ENCODE measurements around the gene SGK2.

SGK2 gene

DNA sequence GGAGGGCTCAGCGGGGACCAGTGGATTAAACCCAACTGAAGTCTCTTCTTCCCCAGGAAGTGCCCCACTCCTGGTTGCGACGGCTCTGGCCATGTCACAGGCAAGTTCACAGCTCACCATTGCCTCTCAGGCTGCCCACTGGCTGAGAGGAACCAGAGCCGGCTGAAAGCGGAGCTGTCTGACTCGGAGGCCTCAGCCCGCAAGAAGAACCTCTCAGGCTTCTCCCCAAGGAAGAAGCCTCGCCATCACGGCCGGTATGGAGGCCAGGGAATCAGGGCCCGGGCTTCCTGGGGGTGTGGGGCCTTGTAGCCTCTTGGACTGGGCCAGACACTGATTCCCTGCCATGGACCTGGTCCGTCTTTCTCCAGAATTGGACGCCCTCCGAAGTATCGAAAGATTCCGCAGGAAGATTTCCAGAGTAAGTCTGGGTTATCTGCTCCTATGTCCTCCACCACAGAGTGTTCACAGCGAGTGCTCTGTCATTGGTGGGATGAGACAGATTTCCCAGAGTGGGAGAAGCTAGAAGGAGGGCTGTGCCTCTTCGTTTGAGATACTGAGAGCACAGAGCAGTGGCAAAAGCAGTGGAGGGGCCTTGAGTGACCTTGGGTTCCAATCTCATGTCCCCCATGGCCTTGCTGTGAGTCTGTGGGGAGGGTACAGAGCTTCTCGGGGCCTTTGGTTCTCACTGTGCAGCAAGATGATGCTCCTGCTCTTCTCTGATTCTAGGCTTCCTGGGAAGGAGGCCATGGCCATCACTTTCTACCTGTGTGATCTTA lies 22.6 kb upstream of the SGK2 start:
- DNase-seq (ENCODE audit: low read depth) = no peak

DNA sequence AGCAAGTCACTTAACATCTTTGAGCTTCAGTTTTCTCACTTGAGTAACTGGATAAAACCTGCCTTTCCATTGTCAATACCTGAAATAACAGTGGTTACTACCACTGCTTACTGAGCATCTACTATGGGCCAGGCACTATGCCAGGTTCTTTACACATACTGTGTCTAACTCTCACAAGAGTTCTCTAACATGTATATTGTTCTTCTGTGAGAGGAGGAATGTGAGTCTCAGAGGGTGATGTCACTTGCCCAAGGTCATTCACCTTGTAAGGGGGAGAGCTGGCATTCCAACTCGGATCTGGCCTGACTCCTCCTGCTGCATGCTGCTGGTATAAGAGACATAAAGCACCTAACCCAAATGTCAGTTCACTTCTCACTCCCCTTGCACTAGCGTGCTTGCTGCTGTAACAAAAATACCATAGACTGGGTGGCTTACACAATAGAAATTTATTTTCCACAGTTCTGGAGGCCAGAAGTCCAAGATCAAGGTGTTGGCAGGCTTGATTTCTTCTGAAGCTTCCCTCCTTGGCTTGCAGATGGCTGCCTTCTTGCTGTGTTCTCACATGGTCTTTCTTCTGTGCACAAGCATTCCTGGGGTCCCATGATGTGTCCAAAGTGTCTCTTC lies 21.9 kb upstream of the SGK2 start:
- no peak for DNase-seq (ENCODE audit: low read depth)

DNA sequence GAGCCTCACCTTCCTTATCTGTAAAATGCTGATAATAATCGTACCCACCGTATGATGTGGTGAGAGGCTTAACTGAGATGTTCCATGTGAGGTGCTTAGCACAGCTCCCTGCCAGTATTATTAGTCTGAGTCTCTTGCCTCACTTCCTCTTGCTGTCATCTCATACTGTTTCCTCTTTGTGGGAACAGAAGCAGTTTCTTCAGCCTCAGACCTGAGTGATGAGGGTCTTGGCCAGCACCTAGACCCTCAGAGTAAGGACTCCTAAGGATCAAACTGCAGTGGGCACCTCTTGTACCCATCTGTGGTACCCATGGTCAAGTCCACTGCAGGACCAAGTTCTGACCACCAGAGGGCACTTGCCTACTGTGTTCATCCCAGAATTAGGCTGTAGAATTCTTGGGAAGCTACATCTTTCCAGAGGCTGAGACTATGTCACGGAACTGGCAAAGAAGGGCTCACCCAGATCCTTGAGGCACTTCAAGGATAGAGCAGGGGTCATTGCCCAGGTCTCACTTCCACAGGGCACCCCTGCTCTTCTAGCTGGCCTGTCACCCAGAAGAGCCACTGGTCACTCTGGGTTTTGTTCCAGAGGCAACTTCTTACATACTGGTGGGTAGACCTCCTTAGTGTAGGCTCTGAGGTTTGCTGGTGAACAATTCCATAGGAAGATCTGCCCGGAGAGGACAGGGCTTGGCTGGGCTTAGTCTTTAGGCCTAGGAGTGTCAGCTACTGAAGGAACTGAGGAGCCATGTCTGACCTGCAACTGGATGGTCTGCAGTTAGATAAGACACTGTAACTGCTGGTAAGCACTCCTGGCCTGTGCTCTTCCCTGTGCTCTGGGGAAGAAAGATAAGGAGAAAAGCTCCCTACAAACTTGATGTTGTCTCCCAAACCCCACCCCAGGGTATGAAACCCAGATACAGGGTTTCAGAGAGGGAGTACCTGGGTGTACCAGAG lies 20.6 kb upstream of the SGK2 start:
- peak; percentile 47 for DNase-seq (ENCODE audit: low read depth)

DNA sequence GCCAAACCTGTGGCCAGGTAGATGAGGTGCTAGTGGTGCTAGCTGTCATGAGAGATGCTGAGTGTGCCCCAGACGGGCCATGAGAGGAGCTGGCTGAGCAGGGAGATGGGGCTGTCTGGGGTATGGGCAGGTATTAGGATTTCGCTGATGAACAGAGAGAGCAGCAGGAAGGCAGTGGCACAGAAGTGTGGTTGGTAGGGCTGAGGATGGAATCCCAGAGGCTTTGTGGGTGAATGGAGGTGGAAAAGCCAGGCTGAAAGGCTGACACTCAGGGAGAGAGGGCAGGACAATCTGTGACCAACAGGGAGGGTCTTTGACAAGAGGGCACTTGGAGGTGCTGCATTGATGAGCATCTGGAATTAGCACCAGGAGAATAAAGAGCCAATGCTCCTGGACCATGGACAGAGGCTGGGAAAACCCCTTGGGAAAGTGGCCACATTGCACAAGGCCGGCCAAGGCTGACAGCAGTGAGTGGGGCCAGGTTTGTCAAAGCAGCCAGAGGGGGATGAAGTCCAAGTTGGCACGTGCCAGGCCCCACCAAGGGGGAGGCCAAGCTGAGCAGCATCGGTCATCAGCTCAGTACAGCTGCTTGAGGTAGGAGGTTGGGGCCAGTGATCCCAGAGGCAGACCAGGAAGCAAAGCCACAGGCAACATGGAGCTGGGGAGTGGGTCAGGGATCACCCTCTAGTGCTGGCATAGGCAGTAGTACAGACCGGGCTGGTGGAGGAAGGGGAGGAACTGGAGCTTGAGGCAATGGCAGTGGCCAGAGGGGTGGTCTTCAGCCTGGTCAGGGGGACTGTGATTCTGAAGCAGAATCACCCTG lies 19.7 kb upstream of the SGK2 start:
- DNase-seq (ENCODE audit: low read depth) = no peak

DNA sequence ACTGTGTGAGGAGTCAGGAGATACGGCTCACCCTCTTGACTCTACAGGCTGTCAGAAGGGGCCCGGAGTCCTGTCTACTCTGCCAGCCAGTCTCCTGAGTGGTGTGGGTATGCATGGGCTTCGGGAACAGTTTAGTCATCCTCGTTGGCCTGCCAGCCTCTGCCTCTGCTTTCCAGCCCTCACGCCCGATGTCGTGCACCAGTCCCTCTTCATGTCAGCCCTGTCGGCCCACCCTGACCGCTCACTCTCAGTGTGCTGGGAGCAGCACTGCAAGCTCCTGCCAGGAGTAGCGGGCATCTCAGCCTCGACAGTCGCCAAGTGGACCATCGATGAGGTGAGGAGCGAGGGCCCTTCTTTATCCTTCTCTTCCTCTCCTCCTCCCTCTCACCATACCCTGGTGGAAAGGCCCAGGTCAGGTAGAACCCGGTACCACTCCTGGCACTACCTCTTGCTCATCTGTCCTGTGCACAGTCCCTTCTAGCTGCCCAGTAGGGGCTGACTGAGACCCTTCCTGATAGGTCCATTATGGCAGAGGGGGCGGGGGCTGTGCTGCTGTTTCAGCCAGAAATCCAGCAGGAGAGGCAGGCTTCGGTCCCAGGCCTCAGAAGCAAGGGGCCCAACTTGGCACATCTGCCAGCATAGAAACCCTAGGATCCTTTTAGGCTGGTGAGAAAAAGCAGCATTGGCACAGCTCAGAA lies 18.7 kb upstream of the SGK2 start:
- no peak for DNase-seq (ENCODE audit: low read depth)

DNA sequence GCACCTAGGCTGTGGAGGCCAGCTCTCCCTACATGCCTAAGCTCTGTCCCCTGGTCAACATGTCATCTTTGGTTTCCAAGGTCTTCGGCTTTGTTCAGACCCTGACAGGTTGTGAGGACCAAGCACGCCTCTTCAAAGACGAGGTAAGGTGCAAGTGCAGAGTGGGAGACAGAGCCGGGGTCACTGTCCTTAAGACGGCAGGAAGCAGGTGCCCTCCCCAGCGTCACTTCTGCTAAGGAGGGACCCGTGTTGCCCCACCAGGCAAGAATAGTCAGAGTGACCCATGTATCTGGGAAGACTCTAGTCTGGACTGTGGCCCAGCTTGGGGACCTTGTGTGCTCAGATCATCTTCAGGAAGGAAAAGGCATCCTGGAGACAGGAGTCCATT lies 18.2 kb upstream of the SGK2 start:
- no peak for DNase-seq (ENCODE audit: low read depth)

DNA sequence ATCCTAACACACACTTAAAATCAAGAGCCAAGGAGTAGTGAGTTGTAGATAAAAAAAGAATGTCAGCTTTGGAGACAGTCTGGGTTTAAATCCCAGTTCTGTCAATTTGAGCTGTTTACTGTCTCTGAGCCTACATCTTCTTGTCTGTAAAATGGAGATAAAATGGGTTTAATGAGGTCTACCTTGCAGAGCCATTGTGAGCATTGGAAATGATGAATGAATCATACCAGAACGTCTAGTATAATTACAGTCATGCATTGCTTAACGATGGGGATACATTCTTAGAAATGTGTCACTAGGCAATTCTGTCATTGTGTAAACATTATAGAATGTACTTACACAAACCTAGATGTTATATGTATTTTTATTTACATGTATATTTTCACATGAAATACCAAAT lies 17.6 kb upstream of the SGK2 start:
- peak; percentile 55 for DNase-seq (ENCODE audit: low read depth)

DNA sequence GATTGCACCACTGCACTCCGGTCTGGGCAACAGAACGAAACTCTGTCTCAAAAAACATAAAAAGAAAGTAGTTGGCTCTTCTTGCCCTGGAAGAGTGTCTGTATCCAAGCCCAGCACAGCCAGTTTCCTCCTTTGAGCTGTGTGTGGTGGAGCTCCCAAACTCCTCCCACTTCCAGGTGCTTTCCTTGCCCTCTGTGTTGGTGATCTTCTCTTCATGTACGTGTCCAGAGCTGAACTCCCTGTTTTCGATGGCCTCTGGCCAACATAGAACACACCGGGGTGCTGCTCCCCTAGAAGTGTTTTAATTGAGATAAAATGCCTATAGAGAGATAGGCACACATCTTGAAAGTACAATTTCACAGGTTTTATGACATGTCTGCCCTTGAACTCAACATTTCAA lies 16.7 kb upstream of the SGK2 start:
- DNase-seq (ENCODE audit: low read depth) = no peak

DNA sequence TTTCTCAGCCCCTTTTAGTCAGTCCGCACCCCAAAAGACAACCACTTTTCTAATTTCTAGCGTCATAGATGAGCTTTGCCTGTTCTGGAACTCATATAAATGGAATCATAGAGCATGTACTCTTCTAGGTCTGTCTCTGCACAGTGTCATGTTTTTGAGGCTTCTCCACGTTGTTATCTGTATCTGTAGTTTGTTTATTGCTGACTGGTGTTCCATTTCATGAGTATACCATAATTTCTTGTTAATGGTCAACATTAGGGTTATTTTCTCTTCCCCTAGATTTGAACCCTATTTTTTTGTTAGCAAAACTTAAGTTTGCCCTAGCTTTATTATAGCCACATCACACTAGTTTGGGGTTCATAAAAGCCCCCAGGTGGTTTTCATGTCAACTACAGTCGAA lies 16.2 kb upstream of the SGK2 start:
- DNase-seq (ENCODE audit: low read depth) = no peak

DNA sequence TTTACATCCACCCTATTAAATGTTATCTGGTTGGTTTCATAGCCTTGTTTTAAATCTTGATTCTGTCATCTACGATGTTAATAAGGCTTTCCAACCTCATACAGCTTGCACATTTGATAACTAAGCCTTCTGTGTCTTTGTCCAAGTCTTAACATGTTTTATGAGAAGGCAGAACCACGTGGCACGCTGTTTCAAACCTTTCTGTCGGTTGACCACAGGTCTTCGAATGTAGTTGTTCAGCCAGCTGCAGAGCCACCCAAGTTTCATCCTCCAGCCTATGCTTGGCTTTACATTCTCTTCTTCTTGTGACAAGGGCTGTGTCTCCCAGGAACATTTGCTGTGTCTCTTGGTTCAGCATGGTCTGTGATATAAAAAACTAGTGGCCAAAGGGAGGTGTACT lies 15.7 kb upstream of the SGK2 start:
- no peak for DNase-seq (ENCODE audit: low read depth)

DNA sequence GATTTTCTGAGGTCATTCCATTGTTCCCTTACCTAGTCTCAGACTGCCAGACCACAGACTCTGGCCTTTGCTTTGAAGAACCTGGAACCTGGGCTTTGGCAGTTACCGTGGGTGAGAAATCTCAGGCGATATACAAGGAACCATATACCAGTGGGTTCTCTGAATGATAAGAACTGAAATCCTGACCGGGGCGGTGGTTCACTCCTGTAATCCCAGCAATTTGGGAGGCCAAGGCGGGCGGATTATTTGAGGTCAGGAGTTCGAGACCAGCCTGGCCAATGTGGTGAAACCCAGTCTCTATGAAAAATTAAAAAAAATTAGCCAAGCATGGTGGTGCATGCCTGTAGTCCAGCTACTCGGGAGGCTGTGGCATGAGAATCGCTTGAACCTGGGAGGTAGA lies 14.3 kb upstream of the SGK2 start:
- no peak for DNase-seq (ENCODE audit: low read depth)

DNA sequence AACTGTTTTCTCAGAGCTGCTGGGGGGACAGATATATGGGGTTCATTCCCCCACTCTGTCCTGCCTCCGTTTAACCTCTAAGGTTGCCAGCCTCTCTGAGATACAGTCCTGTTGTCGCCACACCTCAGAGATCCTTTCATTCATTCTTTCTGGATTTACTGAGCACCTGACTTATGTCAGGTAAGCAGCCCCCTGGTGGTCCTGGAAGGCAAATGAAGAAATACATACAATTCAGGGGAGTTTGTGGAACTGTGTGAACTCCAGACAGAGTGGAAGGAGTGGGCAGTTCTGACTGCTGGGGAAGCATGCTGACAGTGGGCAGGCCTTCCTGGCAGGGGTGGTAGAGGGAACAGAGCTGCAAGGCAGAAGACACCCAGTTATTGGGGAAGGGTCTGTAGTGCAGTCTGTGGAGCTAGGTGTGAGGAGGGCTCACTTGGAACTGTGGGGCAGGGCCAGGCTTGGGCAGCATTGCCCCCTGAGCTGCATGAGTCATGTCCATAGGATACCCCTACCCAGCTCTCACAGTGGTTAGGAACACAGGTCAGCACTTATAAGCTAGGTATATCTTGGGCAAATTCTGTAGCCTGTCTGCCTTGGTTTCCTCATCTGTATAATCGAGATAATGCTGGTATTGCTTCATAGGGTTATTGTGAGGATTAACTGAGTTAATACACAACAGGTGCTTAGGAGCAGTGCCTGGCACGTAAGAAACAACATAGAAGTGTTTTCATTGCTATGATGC lies 12.8 kb upstream of the SGK2 start:
- DNase-seq (ENCODE audit: low read depth) = no peak

DNA sequence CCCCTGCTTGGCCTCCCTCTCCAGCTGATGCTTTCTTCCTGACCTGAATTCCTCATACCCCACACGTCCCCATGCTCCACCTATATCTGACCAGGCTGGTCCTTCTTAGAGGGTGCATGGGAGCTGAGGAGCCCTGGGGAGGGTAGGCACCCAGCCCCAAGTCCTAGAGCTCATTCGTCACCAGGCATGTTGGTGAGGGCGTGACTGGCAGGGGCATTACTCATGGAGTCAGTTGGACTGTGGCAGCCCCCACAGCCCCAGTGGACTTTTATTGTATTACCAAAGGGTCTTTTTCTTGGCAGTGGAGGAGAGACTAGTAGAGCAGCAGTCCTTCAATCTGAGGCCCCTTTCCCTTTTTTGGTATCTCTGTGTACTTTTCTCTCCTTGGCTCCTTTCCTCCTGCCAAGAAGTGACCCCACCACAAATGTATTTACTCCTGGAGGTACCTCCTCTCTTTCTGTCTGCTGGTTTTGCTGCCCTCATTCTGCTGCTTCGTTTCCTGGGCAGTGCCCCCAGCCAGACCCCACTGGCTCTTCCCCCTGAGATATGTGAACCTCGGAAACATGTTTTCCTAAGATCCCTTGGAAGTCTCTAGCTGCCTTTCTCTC lies 10.4 kb upstream of the SGK2 start:
- no peak for DNase-seq (ENCODE audit: low read depth)

DNA sequence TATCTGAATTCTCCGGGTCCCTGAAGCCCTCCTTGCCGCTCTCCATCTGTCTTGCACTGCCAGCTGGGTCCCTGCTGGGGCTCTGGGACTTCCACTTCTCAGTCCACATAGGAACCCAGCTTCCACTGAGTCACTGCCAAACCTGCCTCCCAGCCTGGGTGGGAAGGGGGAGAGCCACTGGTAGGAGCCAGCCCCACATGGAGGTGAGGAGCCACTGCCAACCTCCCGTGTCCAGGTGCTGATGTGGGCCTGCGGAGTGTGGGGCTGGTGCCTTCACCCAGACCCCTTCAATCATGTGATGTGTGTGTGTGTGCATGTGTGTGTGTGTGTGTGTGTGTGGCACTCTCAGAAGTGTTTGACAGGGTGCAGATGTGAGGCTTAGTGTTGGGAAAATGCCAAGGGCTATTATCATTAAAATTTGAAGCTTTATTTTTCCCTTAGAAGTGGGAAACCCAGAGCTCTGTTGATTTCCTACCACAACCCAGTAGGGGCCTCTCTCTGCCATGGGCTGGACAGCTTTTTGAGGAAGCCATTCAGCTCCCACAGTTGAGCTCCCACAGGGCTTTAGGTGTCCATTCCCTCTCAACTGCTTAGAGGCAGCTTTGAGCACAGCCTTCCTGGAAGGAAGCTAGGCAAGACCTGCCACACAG lies 9.3 kb upstream of the SGK2 start:
- DNase-seq (ENCODE audit: low read depth) = no peak

DNA sequence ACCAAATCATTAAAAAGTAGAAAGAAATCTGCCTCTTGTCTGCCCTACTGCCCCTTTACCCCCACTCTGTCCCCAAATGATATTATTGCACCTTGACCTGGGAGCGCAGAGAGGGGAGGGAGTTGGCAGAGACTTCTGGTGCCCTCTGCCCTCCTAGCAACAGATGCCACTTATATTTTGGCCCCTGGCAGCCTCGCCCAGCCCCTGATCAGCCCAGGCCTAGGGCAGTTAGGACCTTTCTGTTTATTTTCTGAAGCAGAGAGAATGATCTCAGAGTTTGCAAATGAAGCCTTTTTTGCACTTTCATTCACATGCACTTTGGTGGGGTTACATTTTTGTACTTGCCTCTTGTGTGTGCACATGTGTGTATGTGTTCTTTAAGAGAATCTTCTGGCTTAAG lies 8.4 kb upstream of the SGK2 start:
- no peak for DNase-seq (ENCODE audit: low read depth)

DNA sequence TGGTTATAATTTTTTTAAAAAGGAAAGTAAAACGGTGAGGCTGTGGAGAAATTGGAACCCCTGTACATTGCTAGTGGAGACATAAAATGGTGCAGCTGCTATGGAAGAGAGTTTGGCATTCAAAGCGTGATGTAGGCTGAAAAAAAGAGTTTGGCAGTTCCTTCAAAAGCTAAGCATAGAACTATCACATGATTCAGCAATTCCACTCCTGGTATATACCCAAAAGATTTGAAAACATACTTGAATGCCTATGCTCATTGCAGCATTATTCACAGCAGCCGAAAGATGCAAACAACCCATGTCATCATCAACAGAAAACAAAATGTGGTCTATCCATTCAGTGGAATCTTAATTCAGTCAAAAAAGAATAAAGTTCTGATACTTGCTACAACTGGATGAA lies 4.5 kb upstream of the SGK2 start:
- peak; percentile 52 for DNase-seq (ENCODE audit: low read depth)

DNA sequence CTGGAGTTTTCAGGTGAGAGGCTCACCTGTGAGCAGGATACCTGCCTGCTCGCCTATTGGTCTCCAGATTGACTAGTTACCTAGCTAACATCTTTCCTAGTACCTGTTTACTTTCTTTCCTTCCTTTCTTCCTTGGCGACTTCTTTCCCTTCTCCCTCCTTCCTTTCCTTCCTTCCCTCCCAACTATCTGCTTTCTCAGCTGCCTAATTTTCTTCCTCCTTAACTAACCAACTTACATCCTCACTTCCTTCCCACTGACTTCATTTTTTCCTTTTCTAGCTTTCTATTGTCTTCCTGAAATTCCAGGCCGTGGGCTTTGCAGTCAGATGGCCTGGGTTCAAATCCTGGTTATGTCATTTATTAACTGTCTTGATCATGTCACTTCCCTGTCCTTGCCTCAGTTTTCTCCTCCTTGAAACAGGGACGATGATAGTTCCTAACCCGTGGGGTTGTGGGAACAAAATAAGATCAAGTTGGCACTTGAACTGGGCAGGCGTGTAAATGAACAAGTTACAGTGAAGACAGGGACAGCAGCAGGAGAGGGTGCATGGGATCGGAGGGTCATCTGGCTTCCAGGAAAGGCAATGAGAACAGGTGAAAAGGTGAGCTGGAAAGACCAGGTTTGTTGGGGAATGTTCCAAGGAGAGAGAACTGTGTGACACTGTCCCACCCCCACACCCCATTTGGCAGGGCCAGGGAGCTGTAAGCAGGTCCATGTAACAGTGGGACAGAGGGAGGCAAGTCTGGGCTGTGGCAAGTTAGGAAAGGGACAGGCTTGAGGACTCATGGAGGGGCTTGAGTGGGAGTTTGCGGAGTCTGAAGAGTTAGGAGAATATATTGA lies 540 bp downstream of the SGK2 start:
- no peak for DNase-seq (ENCODE audit: low read depth)

DNA sequence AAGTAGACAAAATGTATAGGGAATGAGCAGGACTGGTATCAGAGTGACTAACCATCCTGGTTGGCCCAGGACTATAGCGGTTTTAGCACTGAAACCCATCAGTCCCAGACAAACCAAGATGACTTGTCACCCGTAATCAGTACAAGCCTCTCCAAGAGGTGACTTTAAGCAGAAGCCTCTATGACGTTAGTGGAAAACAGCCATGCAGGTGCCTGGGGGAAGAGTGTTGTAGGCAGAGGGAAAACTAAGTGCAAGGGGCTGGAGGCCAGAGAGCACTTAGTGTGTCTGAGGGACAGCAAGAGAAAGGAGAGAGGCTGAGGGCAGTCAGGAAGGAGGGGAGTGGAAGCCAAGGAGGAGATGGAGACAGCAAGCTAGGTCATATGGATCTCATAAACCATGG lies 2.1 kb downstream of the SGK2 start:
- no peak for DNase-seq (ENCODE audit: low read depth)

DNA sequence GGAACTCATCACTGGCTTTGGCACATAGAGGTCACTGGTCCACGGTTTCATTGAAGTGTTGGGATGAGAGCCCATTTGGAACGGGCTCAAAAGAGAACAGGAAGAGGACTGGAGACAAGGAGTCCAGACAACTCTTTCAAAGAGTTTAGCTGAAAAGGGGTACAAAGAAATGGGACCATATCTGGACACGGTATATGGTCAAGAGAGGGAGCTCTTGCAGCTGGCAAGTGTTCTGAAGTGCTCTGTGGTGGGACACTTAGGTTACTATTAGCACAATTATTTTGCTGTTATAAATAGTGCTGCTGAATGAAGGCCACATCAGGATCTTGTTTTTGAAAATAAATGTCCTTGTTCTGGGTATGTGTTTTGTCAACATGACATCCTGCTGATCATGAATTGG lies 4.6 kb downstream of the SGK2 start:
- DNase-seq (ENCODE audit: low read depth) = no peak
